ENCODE data around the gene MYLIP. TPM values are rescaled to one million over a fixed set of nuclear protein-coding genes. Genes with fewer than 3 reads are reported as not detected.

Gene MYLIP
- total RNA-seq (10 to 100 TPM in 3 of 5 donors, 1 to 10 TPM in 2; 2.3 to 43.1 (median 21.4) TPM), polyA plus RNA-seq (10 to 100 TPM in 2 of 3 donors, 1 to 10 TPM in 1; 9.9 to 16.0 (median 11.4) TPM)
- long read RNA-seq, donor 1, partial matches to known transcripts: 0 of 1 reads
- long read RNA-seq, donor 1, other reads (novel, unspliced or antisense): 0 of 1 reads
- long read RNA-seq, donor 2, partial matches to known transcripts: 0 of 2 reads
- long read RNA-seq, donor 2, other reads (novel, unspliced or antisense): 0 of 2 reads
- long read RNA-seq, donor 3, partial matches to known transcripts: 0 of 3 reads
- long read RNA-seq, donor 3, other reads (novel, unspliced or antisense): 0 of 3 reads
- long read RNA-seq, donor 4, partial matches to known transcripts: 0 of 2 reads
- long read RNA-seq, donor 4, other reads (novel, unspliced or antisense): 0 of 2 reads
- long read RNA-seq, donor 5, transcript MYLIP-202 (7 exons, 1,666 nt): major isoform, 5 of 5 reads
- long read RNA-seq, donor 5, partial matches to known transcripts: 0 of 5 reads
- long read RNA-seq, donor 5, other reads (novel, unspliced or antisense): 0 of 5 reads
- long read RNA-seq, donor 6, transcript MYLIP-202 (7 exons, 1,666 nt): major isoform, 7 of 7 reads
- long read RNA-seq, donor 6, partial matches to known transcripts: 0 of 7 reads
- long read RNA-seq, donor 6, other reads (novel, unspliced or antisense): 0 of 7 reads
- long read RNA-seq, donor 7, partial matches to known transcripts: 0 of 2 reads
- long read RNA-seq, donor 7, other reads (novel, unspliced or antisense): 0 of 2 reads
- long read RNA-seq, donor 8, partial matches to known transcripts: 0 of 1 reads
- long read RNA-seq, donor 8, other reads (novel, unspliced or antisense): 0 of 1 reads
- long read RNA-seq, donor 9, partial matches to known transcripts: 0 of 1 reads
- long read RNA-seq, donor 9, other reads (novel, unspliced or antisense): 0 of 1 reads
- long read RNA-seq, donor 10, partial matches to known transcripts: 0 of 2 reads
- long read RNA-seq, donor 10, other reads (novel, unspliced or antisense): 0 of 2 reads

DNA sequence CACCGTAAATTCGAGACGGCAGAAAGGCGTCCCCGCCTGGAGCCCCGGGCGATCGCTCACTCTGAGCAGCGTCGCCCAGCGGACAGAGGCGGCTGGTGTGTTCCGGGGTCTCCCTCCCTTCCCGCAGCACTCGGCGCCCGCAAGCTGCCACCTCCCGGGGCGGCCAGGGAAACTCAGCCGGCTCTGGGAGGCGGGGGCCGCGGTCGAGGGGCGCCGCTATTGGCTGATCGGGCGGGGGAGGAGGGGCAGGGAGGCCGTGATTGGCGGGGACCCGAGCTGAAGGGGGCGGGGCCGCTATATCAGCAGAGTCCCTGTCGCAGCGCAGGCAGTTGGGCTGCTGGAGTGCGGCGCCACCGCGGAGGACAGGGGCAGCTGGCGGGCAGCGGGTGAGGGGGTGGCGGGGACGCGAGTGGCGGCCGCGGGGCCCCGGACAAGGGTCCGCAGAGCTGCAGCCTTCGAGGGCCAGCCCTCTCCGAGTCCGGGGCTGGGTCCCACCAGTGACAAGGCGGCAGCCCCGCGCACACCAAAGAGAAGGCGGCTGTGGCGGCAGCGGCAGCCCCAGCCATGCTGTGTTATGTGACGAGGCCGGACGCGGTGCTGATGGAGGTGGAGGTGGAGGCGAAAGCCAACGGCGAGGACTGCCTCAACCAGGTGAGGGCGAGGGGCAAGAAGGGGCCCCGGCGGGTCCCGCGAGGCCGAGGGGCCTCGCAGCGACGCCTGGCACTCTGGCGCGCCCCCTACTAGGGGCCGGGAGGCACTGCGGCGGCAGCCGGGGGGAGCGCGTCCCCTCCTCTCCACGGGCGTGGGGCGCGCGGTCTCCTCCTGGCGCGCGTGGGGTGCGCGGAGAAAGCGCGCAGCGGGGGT is at the start of gene MYLIP:
Gene MYLIP, plus strand, starts transcription at position 328 of the 864 bp plus-strand sequence. Its CDS starts 237 bp downstream, at position 565.
- intact Hi-C loops (cut with DNase I; ENCODE audit: low total_unique reads): no loop called here
- H3K27me3 ChIP-seq: no peaks in the 10 kb centered on the region
- 0 to 1% (median 0%) methylated on average over 31 to 95 of the region's 95 CpGs for WGBS, 5 donors
- H3K9me3 ChIP-seq: no peaks in the 10 kb centered on the region
- peaks cover 27 to 35% (median 34%) of the 10 kb centered on the region in 4 donors for H3K4me1 ChIP-seq
- DNase-seq: peak; percentile 99
- peak within 1 kb of the TSS; percentile 83 to 95 (median 94) for H3K4me3 ChIP-seq
- no peak for TF ChIP-seq EP300 (IDR thresholded peaks at IDR 0.05)
- peak; percentile 100 for TF ChIP-seq POLR2AphosphoS5 (IDR thresholded peaks at IDR 0.05)
- peak in 2 of 4 donors; percentile 99 for TF ChIP-seq POLR2A (IDR thresholded peaks at IDR 0.05)
- TF ChIP-seq, protein P1, sequence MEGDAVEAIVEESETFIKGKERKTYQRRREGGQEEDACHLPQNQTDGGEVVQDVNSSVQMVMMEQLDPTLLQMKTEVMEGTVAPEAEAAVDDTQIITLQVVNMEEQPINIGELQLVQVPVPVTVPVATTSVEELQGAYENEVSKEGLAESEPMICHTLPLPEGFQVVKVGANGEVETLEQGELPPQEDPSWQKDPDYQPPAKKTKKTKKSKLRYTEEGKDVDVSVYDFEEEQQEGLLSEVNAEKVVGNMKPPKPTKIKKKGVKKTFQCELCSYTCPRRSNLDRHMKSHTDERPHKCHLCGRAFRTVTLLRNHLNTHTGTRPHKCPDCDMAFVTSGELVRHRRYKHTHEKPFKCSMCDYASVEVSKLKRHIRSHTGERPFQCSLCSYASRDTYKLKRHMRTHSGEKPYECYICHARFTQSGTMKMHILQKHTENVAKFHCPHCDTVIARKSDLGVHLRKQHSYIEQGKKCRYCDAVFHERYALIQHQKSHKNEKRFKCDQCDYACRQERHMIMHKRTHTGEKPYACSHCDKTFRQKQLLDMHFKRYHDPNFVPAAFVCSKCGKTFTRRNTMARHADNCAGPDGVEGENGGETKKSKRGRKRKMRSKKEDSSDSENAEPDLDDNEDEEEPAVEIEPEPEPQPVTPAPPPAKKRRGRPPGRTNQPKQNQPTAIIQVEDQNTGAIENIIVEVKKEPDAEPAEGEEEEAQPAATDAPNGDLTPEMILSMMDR (IDR thresholded peaks at IDR 0.05): peak in 5 of 7 experiments; percentile 71 to 93 (median 76)
- peaks cover 0 to 5% (median 1%) of the 10 kb centered on the region in 4 donors for H3K36me3 ChIP-seq
- H3K27ac ChIP-seq: peak within 1 kb of the TSS; percentile 97 to 98 (median 98)

DNA sequence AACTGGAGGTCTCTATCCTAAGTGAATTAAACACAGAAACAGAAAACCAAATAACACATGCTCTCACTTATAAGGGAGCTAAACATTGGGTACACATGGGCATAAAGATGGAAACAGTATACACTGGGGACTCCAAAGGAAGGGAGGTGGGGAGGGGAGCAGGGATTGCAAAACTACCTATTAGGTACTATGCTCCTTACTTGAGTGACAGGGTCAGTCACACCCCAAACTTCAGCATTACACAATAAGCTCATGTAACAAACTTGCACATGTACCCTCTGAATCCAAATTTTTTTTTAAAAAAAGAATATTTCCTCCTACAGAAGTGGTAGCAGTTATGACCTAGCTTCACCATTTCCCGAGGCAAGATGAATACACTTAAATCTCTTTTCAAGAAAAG is 49.5 kb upstream of the MYLIP start:
- no peak for DNase-seq
- Histone ChIP-seq H3K36me3 (no peaks in the 10 kb centered on the region), H3K27ac (no peak overlapping the region), H3K4me3 (no peak overlapping the region), H3K27me3 (no peaks in the 10 kb centered on the region), H3K9me3 (no peaks in the 10 kb centered on the region), H3K4me1 (no peaks in the 10 kb centered on the region)
- WGBS, 5 donors: 2 to 55% (median 49%) methylated on average over 1 of the region's 1 CpG
- TF ChIP-seq, protein P1 (IDR thresholded peaks at IDR 0.05): no peak
- TF ChIP-seq POLR2AphosphoS5 (IDR thresholded peaks at IDR 0.05): no peak
- TF ChIP-seq EP300 (IDR thresholded peaks at IDR 0.05): no peak
- TF ChIP-seq POLR2A (IDR thresholded peaks at IDR 0.05): no peak
- intact Hi-C loops (cut with DNase I; ENCODE audit: low total_unique reads): no loop called here

DNA sequence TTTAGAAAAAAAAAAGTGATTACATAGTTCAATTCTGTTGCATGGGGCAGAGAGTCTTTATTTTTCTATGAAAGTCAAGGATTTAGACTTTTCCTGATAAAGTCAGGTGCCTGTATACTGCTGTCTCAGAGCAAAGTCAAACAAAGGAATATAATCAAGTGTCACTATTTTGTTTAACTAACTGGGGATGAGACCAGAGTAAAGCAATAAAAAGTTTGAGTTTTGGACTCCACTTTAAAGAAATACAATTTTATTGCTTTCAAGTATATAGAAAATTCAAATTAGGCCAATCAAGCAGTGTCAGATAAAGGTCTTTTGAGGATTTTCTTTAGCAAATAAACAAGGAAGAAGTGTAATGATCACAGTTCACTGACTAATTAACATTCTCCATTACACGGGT is 48.7 kb upstream of the MYLIP start:
- Histone ChIP-seq H3K27ac (no peak overlapping the region), H3K4me3 (no peak overlapping the region), H3K27me3 (no peaks in the 10 kb centered on the region), H3K4me1 (no peaks in the 10 kb centered on the region), H3K9me3 (no peaks in the 10 kb centered on the region), H3K36me3 (no peaks in the 10 kb centered on the region)
- DNase-seq: no peak
- intact Hi-C loops (cut with DNase I; ENCODE audit: low total_unique reads): no loop called here
- TF ChIP-seq POLR2A (IDR thresholded peaks at IDR 0.05) (no peak), POLR2AphosphoS5 (IDR thresholded peaks at IDR 0.05) (no peak), EP300 (IDR thresholded peaks at IDR 0.05) (no peak)
- TF ChIP-seq, protein P1 (IDR thresholded peaks at IDR 0.05): no peak
- WGBS, 5 donors: 31 to 58% (median 49%) methylated on average over 1 of the region's 1 CpG
